Body of pancreas (tissue), 4 donors: ENCODE results near the gene YARS1.

ENCODE experiments used
- CTCF ChIP-seq, 7 experiments: fragments of 450-650 bp in 4 of 7; fragments of 200-600 bp in 3 of 7; sonication (generic) in 3 of 7; IDR thresholded peaks; one replicate each; pipeline ENCODE4 v1.5.1; 2016 to 2019; ENCODE audit warnings: antibody characterized with exemption in 7 of 7
- POLR2A ChIP-seq, 3 donors: fragments of 450-650 bp; IDR thresholded peaks; one replicate each; pipeline ENCODE4 v1.6.1; 2016; ENCODE audit warnings: antibody characterized with exemption in 3 of 3, mild to moderate bottlenecking in 2 of 3

GRCh38 chr1:32725615-32725982 is 91.6 kb downstream of the YARS1 start:
- TF ChIP-seq CTCF (IDR thresholded peaks at IDR 0.05) (no peak), POLR2A (IDR thresholded peaks at IDR 0.05) (no peak)
